K562 (cell line): ENCODE measurements around the gene TFEB. TPM values are rescaled to one million over a fixed set of nuclear protein-coding genes. Genes with fewer than 3 reads are reported as not detected.

Experiments
- ATAC-seq: fragments of 200-7000 bp; cut with Tn5 transposase; 3 replicates; pipeline ENCODE4 v1.9.1; 2020; ENCODE audit warnings: moderate library complexity
- BruUV-seq: library from RNA; stranded (reverse); fragments of 400-500 nt; replicated peaks from 2 replicates; lab custom pipeline; 2021; lab: Mats Ljungman, UMichigan
- CTCF ChIA-PET: fragments of 300-600 bp; formaldehyde crosslinking; extraction: SDS; loops from one replicate; lab custom pipeline; 2021; ENCODE audit warnings: low intra/inter-chr PET ratio; lab: Yijun Ruan, JAX
- POLR2A ChIA-PET: fragments of 300-600, 350-650 bp; sonication (Branson Sonifier 250); formaldehyde crosslinking; extraction: SDS; loops from one replicate; lab custom pipeline; 2021; ENCODE audit warnings: antibody characterized with exemption, inconsistent platforms; lab: Yijun Ruan, JAX
- DNase-seq, 4 experiments: peaks; one replicate each; pipeline versions ENCODE4 v3.0.0 to v3.0.0-alpha.2; 2011 to 2018; ENCODE audit warnings: low spot score in 3 of 4, mixed read lengths in 3 of 4; ENCODE audit errors: extremely low read depth in 1 of 4
- FAIRE-seq: peaks from 2 replicates; lab custom pipeline; 2011; peaks lifted over from hg19 to GRCh38; lab: Jason Lieb, UNC
- H2AFZ ChIP-seq: 2 replicates; pipeline ENCODE4 v1.6.0; 2011; ENCODE audit warnings: low read depth, low read length, control low read depth, inconsistent platforms
- H3K27ac ChIP-seq: fragments of 200-600 bp; 3 replicates; pipeline ENCODE4 v1.8.0; 2011; ENCODE audit warnings: low read depth, mild to moderate bottlenecking, control low read depth, inconsistent platforms, low read length, moderate library complexity, mixed read lengths; ENCODE audit errors: extremely low read depth
- H3K27me3 ChIP-seq, 2 experiments: fragments of 300-600 bp in 1 of 2; 2 replicates in 1 of 2; 3 replicates in 1 of 2; pipeline versions ENCODE4 v1.6.0 to v1.8.0; 2011; ENCODE audit warnings: inconsistent platforms in 2 of 2, low read length in 2 of 2, mild to moderate bottlenecking in 1 of 2, mixed read lengths in 1 of 2, moderate library complexity in 1 of 2; ENCODE audit not compliant: control insufficient read depth in 2 of 2, insufficient read depth in 2 of 2
- H3K36me3 ChIP-seq: fragments of 300-600 bp; 3 replicates; pipeline ENCODE4 v1.8.0; 2011; ENCODE audit warnings: mild to moderate bottlenecking, low read length, inconsistent platforms; ENCODE audit not compliant: control insufficient read depth, insufficient read depth
- H3K4me1 ChIP-seq, 2 experiments: fragments of 200-600 bp in 1 of 2; replicated peaks in 1 of 2; 2 replicates in 1 of 2; 3 replicates in 1 of 2; pipeline versions ENCODE4 v1.5.1 to v1.8.0; 2011; ENCODE audit warnings: inconsistent platforms in 2 of 2, low read length in 2 of 2, mild to moderate bottlenecking in 1 of 2, mixed read lengths in 1 of 2, moderate library complexity in 1 of 2; ENCODE audit not compliant: control insufficient read depth in 2 of 2, insufficient read depth in 2 of 2
- H3K4me2 ChIP-seq: 2 replicates; pipeline ENCODE4 v1.6.1; 2011; ENCODE audit warnings: low read length, control low read depth, inconsistent platforms, mixed read lengths; ENCODE audit not compliant: insufficient read depth
- H3K4me3 ChIP-seq: fragments of 200-600 bp; sonication (generic), shearing (Covaris generic); 2 replicates; pipeline ENCODE4 v1.5.1; 2016; ENCODE audit warnings: control low read depth, inconsistent platforms
- H3K79me2 ChIP-seq: fragments of 200-600 bp; 3 replicates; pipeline ENCODE4 v1.8.0; 2011; ENCODE audit warnings: low read length, inconsistent platforms; ENCODE audit not compliant: control insufficient read depth, insufficient read depth
- H3K9ac ChIP-seq, 2 experiments: 2 replicates each; pipeline versions ENCODE4 v1.6.0 to v1.6.1; 2011; ENCODE audit warnings: low read depth in 2 of 2, low read length in 2 of 2, control low read depth in 1 of 2, inconsistent platforms in 1 of 2, mild to moderate bottlenecking in 1 of 2, mixed read lengths in 1 of 2; ENCODE audit not compliant: insufficient read depth in 1 of 2
- H3K9me1 ChIP-seq: one replicate; pipeline ENCODE4 v1.6.0; 2011; ENCODE audit warnings: inconsistent platforms, mild to moderate bottlenecking, low read length, moderate library complexity; ENCODE audit not compliant: control insufficient read depth, insufficient read depth
- H3K9me3 ChIP-seq: replicated peaks from 2 replicates; pipeline ENCODE4 v1.5.1; 2011; ENCODE audit warnings: low read depth, low read length, inconsistent platforms; ENCODE audit not compliant: control insufficient read depth, insufficient read depth
- H4K20me1 ChIP-seq: replicated peaks from 2 replicates; pipeline ENCODE4 v1.6.1; 2011; ENCODE audit warnings: low read length, inconsistent platforms, mixed read lengths; ENCODE audit not compliant: control insufficient read depth, insufficient read depth
- SIX5 ChIP-seq, 2 experiments: IDR thresholded peaks; 2 replicates each; pipeline ENCODE4 v1.6.1; 2011; ENCODE audit warnings: low read length in 2 of 2, borderline replicate concordance in 1 of 2, low read depth in 1 of 2, mild to moderate bottlenecking in 1 of 2, moderate library complexity in 1 of 2; ENCODE audit not compliant: insufficient read depth in 1 of 2
- WGBS: fragments of 100-300 bp; shearing (Covaris generic); methylation state at CpG from one replicate; pipeline ENCODE4 v1.1.6; 2016; ENCODE audit warnings: low coverage, mixed read lengths; ENCODE audit not compliant: insufficient coverage; ENCODE audit errors: missing lambda C conversion rate; 5-methylcytosine and 5-hydroxymethylcytosine counted together
- in situ Hi-C: fragments of 300-500 bp; cut with MboI; formaldehyde crosslinking; loops from 4 replicates; pipeline ENCODE4 v1.15.0; 2018; ENCODE audit warnings: inconsistent platforms, mixed read lengths
- intact Hi-C: fragments of 100-400 bp; cut with micrococcal nuclease; formaldehyde crosslinking; loops from 2 replicates; pipeline ENCODE4 v1.14.2; 2022
- polyA plus RNA-seq, 8 experiments: library from polyadenylated mRNA; depleted of rRNA in 4 of 8; stranded (reverse) in 5 of 8; unstranded in 3 of 8; fragments of >200 nt; fragmentation: Nextera tagmentation in 2 of 8; fragmentation: Illumina TruSeq in 1 of 8; extraction: Ambion mirVana in 2 of 8; extraction: Trizol in 1 of 8; gene quantifications; 2 replicates each; pipeline versions ENCODE4 v1.2.1 to v1.2.3, GENCODE V29; 2011 to 2014; ENCODE audit warnings: inconsistent platforms in 1 of 8, missing spikeins in 1 of 8
- total RNA-seq, 7 experiments: library from RNA; depleted of rRNA in 6 of 7; stranded (reverse); fragments of >200 nt in 6 of 7; fragmentation: Illumina TruSeq in 2 of 7; extraction: Trizol in 2 of 7; gene quantifications; 2 replicates each; pipeline versions ENCODE4 v1.2.1 to v1.2.3, GENCODE V29; 2011 to 2021; ENCODE audit warnings: low replicate concordance in 1 of 7
- TF ChIP-seq, protein P1 (sequence below): sonication (generic); formaldehyde crosslinking; IDR thresholded peaks from 2 replicates; pipeline ENCODE4 v1.4.0; 2020; ENCODE audit warnings: mild to moderate bottlenecking, missing genetic modification reagents

Gene TFEB
- total and polyA plus RNA-seq, 9 of the 15 experiments (the other 6 are each of a cell fraction or from before 2014, with no cell fraction given), result 0.04 to 4.7 (median 2.0) TPM

DNA sequence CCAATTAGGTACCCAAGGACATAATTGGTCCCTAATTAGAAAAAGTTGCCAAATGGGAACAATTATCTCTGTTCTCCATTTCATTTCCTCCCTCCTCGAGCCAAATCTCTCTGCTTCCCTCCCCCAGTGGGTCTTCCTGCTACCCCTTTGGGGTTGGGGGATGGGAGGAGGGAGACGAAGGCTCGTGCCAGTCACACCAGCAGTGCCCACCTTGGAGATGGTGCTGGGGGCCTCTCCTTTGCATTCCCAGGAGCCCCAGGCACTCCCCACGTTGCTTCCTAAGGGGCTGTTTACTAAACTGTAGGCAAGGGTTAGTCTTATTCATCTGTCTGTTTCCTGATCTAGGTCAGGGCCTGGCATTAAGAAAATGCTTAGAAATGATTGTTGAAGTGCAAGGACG lies 64.0 kb downstream of the TFEB start:
- H4K20me1 ChIP-seq, result peaks cover 3% of the 10 kb centered on the region; the same call in 1 of the 2 replicates
- no peaks in the 10 kb centered on the region for H3K9me1 ChIP-seq
- DNase-seq (no peak), ATAC-seq (no peak), FAIRE-seq (no peak)
- TF ChIP-seq, protein P1, sequence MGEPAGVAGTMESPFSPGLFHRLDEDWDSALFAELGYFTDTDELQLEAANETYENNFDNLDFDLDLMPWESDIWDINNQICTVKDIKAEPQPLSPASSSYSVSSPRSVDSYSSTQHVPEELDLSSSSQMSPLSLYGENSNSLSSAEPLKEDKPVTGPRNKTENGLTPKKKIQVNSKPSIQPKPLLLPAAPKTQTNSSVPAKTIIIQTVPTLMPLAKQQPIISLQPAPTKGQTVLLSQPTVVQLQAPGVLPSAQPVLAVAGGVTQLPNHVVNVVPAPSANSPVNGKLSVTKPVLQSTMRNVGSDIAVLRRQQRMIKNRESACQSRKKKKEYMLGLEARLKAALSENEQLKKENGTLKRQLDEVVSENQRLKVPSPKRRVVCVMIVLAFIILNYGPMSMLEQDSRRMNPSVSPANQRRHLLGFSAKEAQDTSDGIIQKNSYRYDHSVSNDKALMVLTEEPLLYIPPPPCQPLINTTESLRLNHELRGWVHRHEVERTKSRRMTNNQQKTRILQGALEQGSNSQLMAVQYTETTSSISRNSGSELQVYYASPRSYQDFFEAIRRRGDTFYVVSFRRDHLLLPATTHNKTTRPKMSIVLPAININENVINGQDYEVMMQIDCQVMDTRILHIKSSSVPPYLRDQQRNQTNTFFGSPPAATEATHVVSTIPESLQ, result no peak
- no peak for TF ChIP-seq SIX5 (IDR thresholded peaks at IDR 0.05; ENCODE audit: borderline replicate concordance in 1 of 2, insufficient read depth in 1 of 2, low read depth in 1 of 2, low read length in 2 of 2)
- H3K9me3 ChIP-seq, result no peaks in the 10 kb centered on the region
- in situ Hi-C loops, result no loop called here
- H3K4me3 ChIP-seq, result no peak overlapping the region
- BruUV-seq, result no TSS peak
- no peak overlapping the region for H3K9ac ChIP-seq
- ChIA-PET CTCF (no interaction called here), POLR2A (interaction anchor here (1.1 kb wide), 1 partner anchor 13 kb away, joined by 6 read pairs; no protein-coding TSS in a partner anchor)
- H3K79me2 ChIP-seq, result no peaks in the 10 kb centered on the region
- H3K4me2 ChIP-seq, result no peak overlapping the region
- intact Hi-C loops, result no loop called here
- H3K27ac ChIP-seq, result no peak overlapping the region
- no peaks in the 10 kb centered on the region for H3K4me1 ChIP-seq
- no peaks in the 10 kb centered on the region for H3K36me3 ChIP-seq
- H2AFZ ChIP-seq, result no peak overlapping the region
- peaks cover 23 to 45% of the 10 kb centered on the region in 2 experiments; a peak in 4 of 5 replicates for H3K27me3 ChIP-seq
- WGBS, result 0% methylated on average over 4 of the region's 5 CpGs
